K562 (cell line): ENCODE results near the gene METTL25B. TPM values are rescaled to one million over a fixed set of nuclear protein-coding genes. Genes with fewer than 3 reads are reported as not detected.
A peak's percentile ranks its signal among the peaks of the same experiment; 100 is the strongest.

Source experiments
- CBFB ChIP-seq: sonication (generic); formaldehyde crosslinking; IDR thresholded peaks from 2 replicates; pipeline ENCODE4 v1.4.0; 2020; ENCODE audit warnings: mild to moderate bottlenecking, missing genetic modification reagents
- DPF2 ChIP-seq: fragments of 450-650 bp; IDR thresholded peaks from 2 replicates; pipeline ENCODE4 v1.6.1; 2016
- ETV1 ChIP-seq: fragments of 450-650 bp; conservative IDR thresholded peaks from 2 replicates; pipeline ENCODE4 v1.6.1; 2016; ENCODE audit warnings: missing genetic modification characterization, control low read depth, low read depth, missing compliant biosample characterization
- ETV5 ChIP-seq: sonication (generic); formaldehyde crosslinking; IDR thresholded peaks from 2 replicates; pipeline ENCODE4 v1.4.0; 2020; ENCODE audit warnings: low read depth, mild to moderate bottlenecking, missing genetic modification reagents
- FOSL1 ChIP-seq: fragments of 200-800 bp; sonication (Bioruptor generic); conservative IDR thresholded peaks from 2 replicates; pipeline ENCODE4 v1.6.1; 2016; ENCODE audit warnings: missing genetic modification characterization, missing compliant biosample characterization
- HMG20A ChIP-seq: fragments of 450-650 bp; formaldehyde crosslinking; conservative IDR thresholded peaks from 2 replicates; pipeline ENCODE4 v1.4.0; 2020; ENCODE audit warnings: mild to moderate bottlenecking, mixed read lengths
- JUN ChIP-seq, 2 experiments: sonication (generic) in 1 of 2; formaldehyde crosslinking in 1 of 2; IDR thresholded peaks; 2 replicates each; pipeline versions ENCODE4 v1.6.1 to v1.8.0; 2012 to 2022; ENCODE audit warnings: borderline replicate concordance in 2 of 2, mild to moderate bottlenecking in 2 of 2, improper control_type of control experiment in 1 of 2, low read depth in 1 of 2, low read length in 1 of 2, missing genetic modification reagents in 1 of 2
- MCM2 ChIP-seq: fragments of 450-650 bp; IDR thresholded peaks from 2 replicates; pipeline ENCODE4 v1.6.1; 2017; ENCODE audit warnings: low read depth, mild to moderate bottlenecking
- NEUROD1 ChIP-seq: fragments of 150-350 bp; IDR thresholded peaks from 2 replicates; pipeline ENCODE4 v1.6.1; 2014; ENCODE audit warnings: borderline replicate concordance, low read length, low read depth; ENCODE audit not compliant: partially characterized antibody
- NFIC ChIP-seq: fragments of 450-650 bp; IDR thresholded peaks from 2 replicates; pipeline ENCODE4 v1.6.1; 2017; ENCODE audit warnings: mild to moderate bottlenecking, inconsistent platforms
- POU5F1 ChIP-seq: fragments of 150-350 bp; IDR thresholded peaks from 2 replicates; pipeline ENCODE4 v1.6.1; 2014; ENCODE audit warnings: borderline replicate concordance, low read length, low read depth, mild to moderate bottlenecking; ENCODE audit not compliant: partially characterized antibody
- PRPF4 ChIP-seq: fragments of 200-400 bp; formaldehyde crosslinking; IDR thresholded peaks from one replicate; pipeline ENCODE4 v1.6.1; 2017; ENCODE audit warnings: low read length, low read depth, mild to moderate bottlenecking; ENCODE audit not compliant: insufficient read depth, poor library complexity, severe bottlenecking
- RAD51 ChIP-seq: fragments of 450-650 bp; IDR thresholded peaks from 2 replicates; pipeline ENCODE4 v1.7.1; 2016; ENCODE audit warnings: low read depth, mild to moderate bottlenecking, borderline replicate concordance
- RREB1 ChIP-seq: fragments of 250-450 bp; sonication (Bioruptor Pico); IDR thresholded peaks from 2 replicates; pipeline ENCODE4 v1.4.0; 2020
- SRSF1 ChIP-seq: fragments of 200-400 bp; formaldehyde crosslinking; IDR thresholded peaks from 2 replicates; pipeline ENCODE4 v1.6.1; 2017; ENCODE audit warnings: mild to moderate bottlenecking, low read depth, low read length, moderate library complexity
- TAL1 ChIP-seq: fragments of 450-650 bp; IDR thresholded peaks from 2 replicates; pipeline ENCODE4 v1.6.1; 2016; ENCODE audit warnings: mild to moderate bottlenecking
- ZFPM2 ChIP-seq: fragments of 250-450 bp; sonication (Bioruptor Pico); IDR thresholded peaks from 2 replicates; pipeline ENCODE4 v1.5.1; 2022; ENCODE audit warnings: mild to moderate bottlenecking
- ZNF224 ChIP-seq: sonication (generic); formaldehyde crosslinking; IDR thresholded peaks from 2 replicates; pipeline ENCODE4 v1.8.0; 2022; ENCODE audit warnings: mild to moderate bottlenecking, missing genetic modification reagents
- ZNF3 ChIP-seq: fragments of 250-450 bp; sonication (Bioruptor Pico); IDR thresholded peaks from 2 replicates; pipeline ENCODE4 v1.5.0; 2021; ENCODE audit warnings: mild to moderate bottlenecking, moderate library complexity
- ZNF699 ChIP-seq: fragments of 250-450 bp; sonication (Bioruptor Pico); IDR thresholded peaks from 2 replicates; pipeline ENCODE4 v1.8.0; 2021; ENCODE audit warnings: mild to moderate bottlenecking, moderate library complexity; ENCODE audit not compliant: insufficient replicate concordance
- ZNF740 ChIP-seq, 3 experiments: fragments of 200-800 bp in 1 of 3; sonication (Bioruptor generic) in 1 of 3; sonication (generic) in 1 of 3; formaldehyde crosslinking in 1 of 3; IDR thresholded peaks; 2 replicates each; pipeline versions ENCODE4 v1.6.1 to v1.8.0; 2016 to 2022; ENCODE audit warnings: mild to moderate bottlenecking in 2 of 3, missing compliant biosample characterization in 2 of 3, missing genetic modification characterization in 2 of 3, missing genetic modification reagents in 1 of 3
- polyA plus RNA-seq, 8 experiments: library from polyadenylated mRNA; depleted of rRNA in 4 of 8; stranded (reverse) in 5 of 8; unstranded in 3 of 8; fragments of >200 nt; fragmentation: Nextera tagmentation in 2 of 8; fragmentation: Illumina TruSeq in 1 of 8; extraction: Ambion mirVana in 2 of 8; extraction: Trizol in 1 of 8; gene quantifications; 2 replicates each; pipeline versions ENCODE4 v1.2.1 to v1.2.3, GENCODE V29; 2011 to 2014; ENCODE audit warnings: inconsistent platforms in 1 of 8, missing spikeins in 1 of 8
- total RNA-seq, 7 experiments: library from RNA; depleted of rRNA in 6 of 7; stranded (reverse); fragments of >200 nt in 6 of 7; fragmentation: Illumina TruSeq in 2 of 7; extraction: Trizol in 2 of 7; gene quantifications; 2 replicates each; pipeline versions ENCODE4 v1.2.1 to v1.2.3, GENCODE V29; 2011 to 2021; ENCODE audit warnings: low replicate concordance in 1 of 7

Gene METTL25B
- total and polyA plus RNA-seq, 9 of the 15 experiments (the other 6 are each of a cell fraction or from before 2014, with no cell fraction given): 7.7 to 48.3 (median 33.1) TPM

GRCh38 chr1:156728599-156729462 lies 562 bp downstream of the METTL25B start, which contains the start of gene ISG20L2 (continued):
- TF ChIP-seq ZNF3 (CRISPR knock-in tag) (no peak), ETV5 (CRISPR knock-in tag) (peak; percentile 66), ZNF699 (no peak), MCM2 (no peak), FOSL1 (tag) (no peak; the same call in 1 of the 2 replicates), JUN (IDR thresholded peaks at IDR 0.05; ENCODE audit: borderline replicate concordance, low read depth, low read length) (peak; percentile 85; the same call in 1 of the 2 replicates), JUN (CRISPR knock-in tag; IDR thresholded peaks at IDR 0.05; ENCODE audit: borderline replicate concordance) (peak; percentile 8; the same call in 1 of the 2 replicates), HMG20A (CRISPR knock-in tag) (no peak), ETV1 (no peak; the same call in 1 of the 2 replicates), TAL1 (no peak), SRSF1 (no peak), NEUROD1 (peak; percentile 37), ZFPM2 (CRISPR knock-in tag) (no peak), RAD51 (no peak), DPF2 (no peak), ZNF740 (CRISPR knock-in tag; IDR thresholded peaks at IDR 0.05) (no peak), ZNF740 (tag; IDR thresholded peaks at IDR 0.05) (no peak), NFIC (peak; percentile 80), CBFB (CRISPR knock-in tag) (no peak), ZNF224 (CRISPR knock-in tag) (no peak), RREB1 (CRISPR knock-in tag) (peak; percentile 19; the same call in 1 of the 2 replicates), POU5F1 (no peak), PRPF4 (no peak)
